Measurements from ENCODE around the gene CCL1. TPM values are rescaled to one million over a fixed set of nuclear protein-coding genes. Genes with fewer than 3 reads are reported as not detected.

The CCL1 gene
- total and polyA plus RNA-seq, 2 donors (not counting 1 experiment from before 2014, with no cell fraction given): not detected

- H3K9ac ChIP-seq (ENCODE audit: insufficient read depth, low read length): no peak overlapping the region
- no peak overlapping the region for H3K27ac ChIP-seq (ENCODE audit: insufficient read depth, low read length)
- TF ChIP-seq EZH2 (IDR thresholded peaks at IDR 0.05; ENCODE audit: low read length, missing control alignments) (no peak), CTCF (conservative IDR thresholded peaks at IDR 0.05 in 1 of 2, IDR thresholded peaks at IDR 0.05 in 1 of 2; ENCODE audit: low read depth in 1 of 2, low read length in 2 of 2) (no peak)
Observed at GRCh38 chr17:34393401-34393800, 30.4 kb upstream of the CCL1 start.

GRCh38 chr17:34391241-34391640, 28.2 kb upstream of the CCL1 start:
- no peak for TF ChIP-seq EZH2 (IDR thresholded peaks at IDR 0.05; ENCODE audit: low read length, missing control alignments)
- no peaks in the 10 kb centered on the region for H3K36me3 ChIP-seq (ENCODE audit: control insufficient read depth, insufficient read depth, low read length)
- H3K27ac ChIP-seq (ENCODE audit: insufficient read depth, low read length): no peak overlapping the region

More at GRCh38 chr17:34393401-34393800, 30.4 kb upstream of the CCL1 start:
- Histone ChIP-seq H3K36me3 (ENCODE audit: control insufficient read depth, insufficient read depth, low read length) (no peaks in the 10 kb centered on the region), H3K27me3 (ENCODE audit: control insufficient read depth, insufficient read depth, low read length) (no peaks in the 10 kb centered on the region), H4K20me1 (ENCODE audit: control insufficient read depth, extremely low read depth, insufficient read depth, low read length) (no peaks in the 10 kb centered on the region), H2AFZ (ENCODE audit: low read length) (no peak overlapping the region), H3K9me3 (ENCODE audit: control insufficient read depth, insufficient read depth, low read depth, low read length) (no peaks in the 10 kb centered on the region), H3K4me3 (replicated peaks in 1 of 4; ENCODE audit: control extremely low read depth in 1 of 4, insufficient read depth in 1 of 4, low read depth in 3 of 4, low read length in 4 of 4) (no peak overlapping the region), H3K79me2 (ENCODE audit: control insufficient read depth, insufficient read depth, low read length) (no peaks in the 10 kb centered on the region), H3K4me1 (ENCODE audit: control insufficient read depth, extremely low read depth, insufficient read depth, low read length) (no peaks in the 10 kb centered on the region), H3K4me2 (ENCODE audit: extremely low read depth, insufficient read depth, low read length) (no peak overlapping the region)
- DNase-seq (ENCODE audit: low read depth in 2 of 2): no peak

GRCh38 chr17:34390649-34391048, 27.6 kb upstream of the CCL1 start:
- no peaks in the 10 kb centered on the region for H3K79me2 ChIP-seq (ENCODE audit: control insufficient read depth, insufficient read depth, low read length)
- no peaks in the 10 kb centered on the region for H3K9me3 ChIP-seq (ENCODE audit: control insufficient read depth, insufficient read depth, low read depth, low read length)
- H3K4me2 ChIP-seq (ENCODE audit: extremely low read depth, insufficient read depth, low read length): no peak overlapping the region
- no peak overlapping the region for H3K4me3 ChIP-seq (replicated peaks in 1 of 4; ENCODE audit: control extremely low read depth in 1 of 4, insufficient read depth in 1 of 4, low read depth in 3 of 4, low read length in 4 of 4)
- TF ChIP-seq CTCF (conservative IDR thresholded peaks at IDR 0.05 in 1 of 2, IDR thresholded peaks at IDR 0.05 in 1 of 2; ENCODE audit: low read depth in 1 of 2, low read length in 2 of 2) (no peak), EZH2 (IDR thresholded peaks at IDR 0.05; ENCODE audit: low read length, missing control alignments) (no peak)
- no peaks in the 10 kb centered on the region for H3K27me3 ChIP-seq (ENCODE audit: control insufficient read depth, insufficient read depth, low read length)
- H3K36me3 ChIP-seq (ENCODE audit: control insufficient read depth, insufficient read depth, low read length): no peaks in the 10 kb centered on the region
- DNase-seq (ENCODE audit: low read depth in 2 of 2): no peak
- H3K9ac ChIP-seq (ENCODE audit: insufficient read depth, low read length): no peak overlapping the region
- no peaks in the 10 kb centered on the region for H4K20me1 ChIP-seq (ENCODE audit: control insufficient read depth, extremely low read depth, insufficient read depth, low read length)
- no peak overlapping the region for H3K27ac ChIP-seq (ENCODE audit: insufficient read depth, low read length)
- no peak overlapping the region for H2AFZ ChIP-seq (ENCODE audit: low read length)
- no peaks in the 10 kb centered on the region for H3K4me1 ChIP-seq (ENCODE audit: control insufficient read depth, extremely low read depth, insufficient read depth, low read length)

More at GRCh38 chr17:34391241-34391640, 28.2 kb upstream of the CCL1 start:
- H3K4me2 ChIP-seq (ENCODE audit: extremely low read depth, insufficient read depth, low read length): no peak overlapping the region
- H2AFZ ChIP-seq (ENCODE audit: low read length): no peak overlapping the region
- no peaks in the 10 kb centered on the region for H3K9me3 ChIP-seq (ENCODE audit: control insufficient read depth, insufficient read depth, low read depth, low read length)
- H3K79me2 ChIP-seq (ENCODE audit: control insufficient read depth, insufficient read depth, low read length): no peaks in the 10 kb centered on the region
- H3K4me1 ChIP-seq (ENCODE audit: control insufficient read depth, extremely low read depth, insufficient read depth, low read length): no peaks in the 10 kb centered on the region
- H3K9ac ChIP-seq (ENCODE audit: insufficient read depth, low read length): no peak overlapping the region
- H3K27me3 ChIP-seq (ENCODE audit: control insufficient read depth, insufficient read depth, low read length): no peaks in the 10 kb centered on the region
- no peak for DNase-seq (ENCODE audit: low read depth in 2 of 2)
- no peak overlapping the region for H3K4me3 ChIP-seq (replicated peaks in 1 of 4; ENCODE audit: control extremely low read depth in 1 of 4, insufficient read depth in 1 of 4, low read depth in 3 of 4, low read length in 4 of 4)
- H4K20me1 ChIP-seq (ENCODE audit: control insufficient read depth, extremely low read depth, insufficient read depth, low read length): no peaks in the 10 kb centered on the region
